ENCODE measurements around the gene GRM8.

- no peak for TF ChIP-seq CTCF (IDR thresholded peaks at IDR 0.05)
- no peak for TF ChIP-seq REST (IDR thresholded peaks at IDR 0.05; ENCODE audit: insufficient read depth in 1 of 2, low read depth in 2 of 2, low read length in 1 of 2)
- TF ChIP-seq POLR2AphosphoS5 (IDR thresholded peaks at IDR 0.05; ENCODE audit: low read depth, low read length): no peak
Measured at GRCh38 chr7:127154958-127155357, 97.8 kb downstream of the GRM8 start.
